ENCODE results near the gene TINCR.

TINCR gene

GRCh38 chr19:5605362-5605761 lies 37.6 kb upstream of the TINCR start:
- no peak overlapping the region for H3K27ac ChIP-seq (replicated peaks)
- no peak overlapping the region for H3K4me3 ChIP-seq (replicated peaks; ENCODE audit: insufficient read depth, low read length)
- TF ChIP-seq, protein P1, sequence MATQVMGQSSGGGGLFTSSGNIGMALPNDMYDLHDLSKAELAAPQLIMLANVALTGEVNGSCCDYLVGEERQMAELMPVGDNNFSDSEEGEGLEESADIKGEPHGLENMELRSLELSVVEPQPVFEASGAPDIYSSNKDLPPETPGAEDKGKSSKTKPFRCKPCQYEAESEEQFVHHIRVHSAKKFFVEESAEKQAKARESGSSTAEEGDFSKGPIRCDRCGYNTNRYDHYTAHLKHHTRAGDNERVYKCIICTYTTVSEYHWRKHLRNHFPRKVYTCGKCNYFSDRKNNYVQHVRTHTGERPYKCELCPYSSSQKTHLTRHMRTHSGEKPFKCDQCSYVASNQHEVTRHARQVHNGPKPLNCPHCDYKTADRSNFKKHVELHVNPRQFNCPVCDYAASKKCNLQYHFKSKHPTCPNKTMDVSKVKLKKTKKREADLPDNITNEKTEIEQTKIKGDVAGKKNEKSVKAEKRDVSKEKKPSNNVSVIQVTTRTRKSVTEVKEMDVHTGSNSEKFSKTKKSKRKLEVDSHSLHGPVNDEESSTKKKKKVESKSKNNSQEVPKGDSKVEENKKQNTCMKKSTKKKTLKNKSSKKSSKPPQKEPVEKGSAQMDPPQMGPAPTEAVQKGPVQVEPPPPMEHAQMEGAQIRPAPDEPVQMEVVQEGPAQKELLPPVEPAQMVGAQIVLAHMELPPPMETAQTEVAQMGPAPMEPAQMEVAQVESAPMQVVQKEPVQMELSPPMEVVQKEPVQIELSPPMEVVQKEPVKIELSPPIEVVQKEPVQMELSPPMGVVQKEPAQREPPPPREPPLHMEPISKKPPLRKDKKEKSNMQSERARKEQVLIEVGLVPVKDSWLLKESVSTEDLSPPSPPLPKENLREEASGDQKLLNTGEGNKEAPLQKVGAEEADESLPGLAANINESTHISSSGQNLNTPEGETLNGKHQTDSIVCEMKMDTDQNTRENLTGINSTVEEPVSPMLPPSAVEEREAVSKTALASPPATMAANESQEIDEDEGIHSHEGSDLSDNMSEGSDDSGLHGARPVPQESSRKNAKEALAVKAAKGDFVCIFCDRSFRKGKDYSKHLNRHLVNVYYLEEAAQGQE (IDR thresholded peaks at IDR 0.05; ENCODE audit: insufficient replicate concordance, low read depth): no peak
- TF ChIP-seq SPI1 (IDR thresholded peaks at IDR 0.05; ENCODE audit: borderline replicate concordance, low read depth) (no peak), CTCF (IDR thresholded peaks at IDR 0.05; ENCODE audit: insufficient read depth, low read length) (no peak), GABPA (IDR thresholded peaks at IDR 0.05; ENCODE audit: low read depth) (no peak), POLR2AphosphoS5 (IDR thresholded peaks at IDR 0.05; ENCODE audit: low read depth) (no peak)
- H3K27me3 ChIP-seq (ENCODE audit: insufficient read depth, poor library complexity, severe bottlenecking): no peaks in the 10 kb centered on the region
- no peak for DNase-seq (ENCODE audit: low read depth in 1 of 2, low spot score in 1 of 2)

GRCh38 chr19:5603626-5604025 lies 35.9 kb upstream of the TINCR start:
- Histone ChIP-seq H3K27ac (replicated peaks) (no peak overlapping the region), H3K27me3 (ENCODE audit: insufficient read depth, poor library complexity, severe bottlenecking) (no peaks in the 10 kb centered on the region), H3K4me3 (replicated peaks; ENCODE audit: insufficient read depth, low read length) (no peak overlapping the region)
- no peak for DNase-seq (ENCODE audit: low read depth in 1 of 2, low spot score in 1 of 2)
- TF ChIP-seq, protein P1 (IDR thresholded peaks at IDR 0.05; ENCODE audit: insufficient replicate concordance, low read depth): no peak
- TF ChIP-seq POLR2AphosphoS5 (IDR thresholded peaks at IDR 0.05; ENCODE audit: low read depth) (no peak), SPI1 (IDR thresholded peaks at IDR 0.05; ENCODE audit: borderline replicate concordance, low read depth) (no peak), GABPA (IDR thresholded peaks at IDR 0.05; ENCODE audit: low read depth) (no peak), CTCF (IDR thresholded peaks at IDR 0.05; ENCODE audit: insufficient read depth, low read length) (no peak)

GRCh38 chr19:5600797-5601196 lies 33.0 kb upstream of the TINCR start:
- Histone ChIP-seq H3K27me3 (ENCODE audit: insufficient read depth, poor library complexity, severe bottlenecking) (no peaks in the 10 kb centered on the region), H3K27ac (replicated peaks) (no peak overlapping the region), H3K4me3 (replicated peaks; ENCODE audit: insufficient read depth, low read length) (no peak overlapping the region)
- TF ChIP-seq CTCF (IDR thresholded peaks at IDR 0.05; ENCODE audit: insufficient read depth, low read length): no peak
- TF ChIP-seq, protein P1 (IDR thresholded peaks at IDR 0.05; ENCODE audit: insufficient replicate concordance, low read depth): no peak
- no peak for TF ChIP-seq GABPA (IDR thresholded peaks at IDR 0.05; ENCODE audit: low read depth)
- no peak for TF ChIP-seq POLR2AphosphoS5 (IDR thresholded peaks at IDR 0.05; ENCODE audit: low read depth)
- no peak for TF ChIP-seq SPI1 (IDR thresholded peaks at IDR 0.05; ENCODE audit: borderline replicate concordance, low read depth)
- DNase-seq (ENCODE audit: low read depth in 1 of 2, low spot score in 1 of 2): no peak

All from HL-60 (cell line).